Thoracic aorta (tissue), 2 donors: ENCODE results near the gene UNC5A. TPM values are rescaled to one million over a fixed set of nuclear protein-coding genes. Genes with fewer than 3 reads are reported as not detected.

ENCODE experiments used
- ATAC-seq: fragments of 150-250 bp; one replicate; pipeline ENCODE4 v1.8.0; 2017; ENCODE audit warnings: low read depth; ENCODE audit not compliant: insufficient number of reproducible peaks, low FRiP score
- DNase-seq: peaks from one replicate; pipeline ENCODE4 v3.0.0-alpha.2; 2020; ENCODE audit warnings: low spot score
- H3K27ac ChIP-seq, 2 donors: fragments of 200-600 bp; sonication (generic); 1 replicate in 1 of 2; 2 replicates in 1 of 2; pipeline ENCODE4 v1.5.1; 2016; ENCODE audit warnings: mild to moderate bottlenecking in 2 of 2, moderate library complexity in 2 of 2
- H3K27me3 ChIP-seq: fragments of 200-600 bp; sonication (generic); replicated peaks from 2 replicates; pipeline ENCODE4 v1.6.0; 2016; ENCODE audit warnings: mild to moderate bottlenecking; ENCODE audit not compliant: insufficient read depth
- H3K36me3 ChIP-seq: fragments of 200-600 bp; sonication (generic); one replicate; pipeline ENCODE4 v1.5.1; 2016
- H3K4me1 ChIP-seq, 2 donors: fragments of 200-600 bp; sonication (generic); 1 replicate in 1 of 2; 2 replicates in 1 of 2; pipeline versions ENCODE4 v1.5.1 to v1.6.0; 2016; ENCODE audit warnings: low read depth in 2 of 2, mild to moderate bottlenecking in 1 of 2; ENCODE audit not compliant: control insufficient read depth in 1 of 2
- H3K4me3 ChIP-seq: fragments of 200-600 bp; sonication (generic); 2 replicates; pipeline ENCODE4 v1.5.1; 2016; ENCODE audit warnings: mild to moderate bottlenecking
- H3K9me3 ChIP-seq: fragments of 200-600 bp; sonication (generic); 2 replicates; pipeline ENCODE4 v1.5.1; 2016
- total RNA-seq, 2 donors: library from RNA; depleted of rRNA; stranded (reverse); fragments of >200 nt; gene quantifications; one replicate each; pipeline versions ENCODE4 v1.1.0 to v1.2.3, GENCODE V29; 2016
- TF ChIP-seq, protein P1 (sequence below): fragments of 200-600 bp; sonication (generic); IDR thresholded peaks from one replicate; pipeline ENCODE4 v1.5.1; 2019; ENCODE audit warnings: antibody characterized with exemption

Gene UNC5A
- total RNA-seq, 2 donors from 2014 or later: not detected

DNA sequence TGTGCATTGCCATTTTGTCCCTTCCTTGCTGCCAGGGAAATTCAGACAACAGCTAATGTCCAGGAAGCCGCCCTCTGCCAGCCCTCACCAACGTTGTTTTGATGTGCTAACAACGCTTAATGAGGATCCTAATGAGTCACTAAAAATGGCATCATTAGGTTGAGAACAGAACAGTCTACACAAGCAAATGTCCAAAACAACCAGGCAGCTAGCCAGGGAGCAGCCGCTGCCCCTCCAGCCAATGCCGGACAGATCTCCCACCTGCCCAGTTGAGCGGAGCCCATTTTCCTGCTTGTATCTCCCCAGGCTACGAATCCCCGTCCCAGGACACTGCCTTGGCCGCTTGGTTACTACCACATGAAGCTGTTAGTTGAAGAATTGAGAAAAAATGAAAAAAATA is 40.4 kb upstream of the UNC5A start:
- Histone ChIP-seq H3K27ac (no peak overlapping the region), H3K9me3 (peaks cover 8% of the 10 kb centered on the region), H3K4me3 (no peak overlapping the region), H3K4me1 (no peaks in the 10 kb centered on the region), H3K27me3 (no peaks in the 10 kb centered on the region), H3K36me3 (no peaks in the 10 kb centered on the region)
- ATAC-seq: no peak
- TF ChIP-seq, protein P1, sequence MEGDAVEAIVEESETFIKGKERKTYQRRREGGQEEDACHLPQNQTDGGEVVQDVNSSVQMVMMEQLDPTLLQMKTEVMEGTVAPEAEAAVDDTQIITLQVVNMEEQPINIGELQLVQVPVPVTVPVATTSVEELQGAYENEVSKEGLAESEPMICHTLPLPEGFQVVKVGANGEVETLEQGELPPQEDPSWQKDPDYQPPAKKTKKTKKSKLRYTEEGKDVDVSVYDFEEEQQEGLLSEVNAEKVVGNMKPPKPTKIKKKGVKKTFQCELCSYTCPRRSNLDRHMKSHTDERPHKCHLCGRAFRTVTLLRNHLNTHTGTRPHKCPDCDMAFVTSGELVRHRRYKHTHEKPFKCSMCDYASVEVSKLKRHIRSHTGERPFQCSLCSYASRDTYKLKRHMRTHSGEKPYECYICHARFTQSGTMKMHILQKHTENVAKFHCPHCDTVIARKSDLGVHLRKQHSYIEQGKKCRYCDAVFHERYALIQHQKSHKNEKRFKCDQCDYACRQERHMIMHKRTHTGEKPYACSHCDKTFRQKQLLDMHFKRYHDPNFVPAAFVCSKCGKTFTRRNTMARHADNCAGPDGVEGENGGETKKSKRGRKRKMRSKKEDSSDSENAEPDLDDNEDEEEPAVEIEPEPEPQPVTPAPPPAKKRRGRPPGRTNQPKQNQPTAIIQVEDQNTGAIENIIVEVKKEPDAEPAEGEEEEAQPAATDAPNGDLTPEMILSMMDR: no peak
- no peak for DNase-seq

DNA sequence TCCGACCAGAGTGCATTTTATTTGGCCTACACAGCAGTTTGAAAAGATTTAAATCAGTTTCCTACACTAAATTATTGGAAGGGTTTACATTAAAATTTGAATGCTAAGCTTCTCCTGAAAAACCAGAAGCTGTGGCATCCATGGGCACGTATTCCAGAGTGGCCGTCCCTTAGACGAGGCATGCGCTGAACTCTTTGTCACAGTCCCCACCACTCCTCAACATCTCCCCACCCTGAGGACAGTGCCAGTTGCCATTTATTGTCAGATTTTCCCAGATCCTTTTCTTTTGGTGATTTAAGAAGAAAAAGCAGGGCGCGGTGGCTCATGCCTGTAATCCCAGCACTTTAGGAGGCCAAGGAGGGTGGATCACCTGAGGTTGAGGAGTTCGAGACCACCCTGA is 39.9 kb upstream of the UNC5A start:
- ATAC-seq (no peak), DNase-seq (no peak)
- H3K27me3 ChIP-seq: no peaks in the 10 kb centered on the region

DNA sequence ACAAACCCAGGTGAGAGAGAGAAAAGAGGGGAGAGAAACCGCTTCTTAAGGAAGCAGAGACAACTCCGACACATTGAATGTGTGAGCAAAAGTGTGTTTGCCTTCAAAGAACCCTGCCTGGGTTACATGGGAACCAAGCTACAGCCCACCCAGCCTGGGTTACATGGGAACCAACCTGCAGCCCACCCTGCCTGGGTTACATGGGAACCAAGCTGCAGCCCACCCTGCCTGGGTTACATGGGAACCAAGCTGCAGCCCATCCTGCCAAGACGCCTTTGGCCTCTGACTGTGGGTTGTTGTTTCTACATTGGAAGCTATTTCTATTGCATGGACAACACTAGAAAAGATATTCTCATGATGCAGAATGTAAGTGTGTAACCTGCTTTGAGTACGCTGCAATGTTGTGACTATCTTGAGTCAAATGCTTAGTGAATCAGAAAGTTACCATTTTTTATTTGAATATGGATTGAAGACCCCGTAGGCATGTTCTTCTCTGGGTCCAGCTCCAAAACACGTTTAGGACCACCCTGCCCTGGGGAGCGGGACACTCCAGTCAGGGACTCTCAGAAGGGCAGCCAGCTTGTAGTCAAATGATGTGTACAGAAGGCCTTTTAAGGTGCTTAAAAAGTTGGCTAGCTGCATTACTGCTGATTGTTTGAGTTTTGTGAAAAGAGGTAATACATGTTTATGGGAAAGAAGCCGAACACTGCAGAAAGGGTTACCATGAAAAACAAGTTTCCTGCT is 39.1 kb upstream of the UNC5A start:
- TF ChIP-seq, protein P1: no peak
- ATAC-seq: no peak
- DNase-seq: no peak
- Histone ChIP-seq H3K36me3 (no peaks in the 10 kb centered on the region), H3K27me3 (no peaks in the 10 kb centered on the region), H3K9me3 (peaks cover 2% of the 10 kb centered on the region), H3K4me1 (no peaks in the 10 kb centered on the region), H3K4me3 (no peak overlapping the region), H3K27ac (no peak overlapping the region)

More for the DNA sequence above, 39.9 kb upstream of the UNC5A start:
- no peaks in the 10 kb centered on the region for H3K4me1 ChIP-seq
- TF ChIP-seq, protein P1: no peak
- no peak overlapping the region for H3K4me3 ChIP-seq
- no peak overlapping the region for H3K27ac ChIP-seq
- peaks cover 8% of the 10 kb centered on the region for H3K9me3 ChIP-seq
- no peaks in the 10 kb centered on the region for H3K36me3 ChIP-seq

DNA sequence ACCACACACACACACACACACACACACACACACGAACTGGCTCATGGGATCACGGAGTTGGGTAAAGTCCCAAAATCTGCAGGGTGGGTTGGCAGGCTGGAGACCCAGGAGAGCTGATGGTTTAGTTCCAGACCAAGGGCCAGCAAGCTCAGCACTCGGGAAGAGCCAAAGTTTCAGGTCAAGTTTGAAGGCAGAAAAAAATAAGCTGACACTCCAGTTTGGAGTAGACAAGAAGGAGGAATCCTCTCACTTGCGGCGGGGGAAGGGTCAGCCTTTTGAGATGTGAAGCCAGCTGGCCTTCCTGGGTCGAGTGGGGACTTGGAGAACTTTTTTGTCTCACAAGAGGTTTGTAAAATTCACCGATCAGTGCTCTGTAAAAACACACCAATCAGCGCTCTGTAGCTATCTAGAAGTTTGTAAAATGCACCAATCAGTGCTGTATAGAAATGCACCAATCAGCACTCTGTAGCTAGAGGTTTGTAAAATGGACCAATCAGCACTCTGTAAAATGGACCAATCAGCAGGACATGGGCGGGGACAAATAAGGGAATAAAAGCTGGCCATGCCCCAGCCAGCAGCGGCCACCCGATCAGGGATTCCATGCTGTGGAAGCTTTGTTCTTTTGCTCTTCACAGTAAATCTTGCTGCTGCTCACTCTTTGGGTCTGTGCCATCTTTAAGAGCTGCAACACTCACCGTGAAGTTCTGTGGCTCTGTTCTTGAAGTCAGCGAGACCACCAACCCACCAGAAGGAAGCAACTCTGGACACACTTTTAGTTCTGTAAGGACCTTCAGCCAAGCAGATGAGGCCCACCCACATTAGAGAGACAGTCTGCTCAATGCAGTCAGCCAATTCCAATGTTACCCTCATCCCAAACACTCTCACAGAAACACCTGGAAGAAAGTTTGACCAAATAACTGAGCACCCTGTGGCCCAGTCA is 37.8 kb upstream of the UNC5A start:
- Histone ChIP-seq H3K36me3 (no peaks in the 10 kb centered on the region), H3K27me3 (no peaks in the 10 kb centered on the region), H3K9me3 (no peaks in the 10 kb centered on the region), H3K27ac (no peak overlapping the region), H3K4me1 (no peaks in the 10 kb centered on the region), H3K4me3 (no peak overlapping the region)
- ATAC-seq: no peak
- DNase-seq: no peak
- TF ChIP-seq, protein P1: no peak

DNA sequence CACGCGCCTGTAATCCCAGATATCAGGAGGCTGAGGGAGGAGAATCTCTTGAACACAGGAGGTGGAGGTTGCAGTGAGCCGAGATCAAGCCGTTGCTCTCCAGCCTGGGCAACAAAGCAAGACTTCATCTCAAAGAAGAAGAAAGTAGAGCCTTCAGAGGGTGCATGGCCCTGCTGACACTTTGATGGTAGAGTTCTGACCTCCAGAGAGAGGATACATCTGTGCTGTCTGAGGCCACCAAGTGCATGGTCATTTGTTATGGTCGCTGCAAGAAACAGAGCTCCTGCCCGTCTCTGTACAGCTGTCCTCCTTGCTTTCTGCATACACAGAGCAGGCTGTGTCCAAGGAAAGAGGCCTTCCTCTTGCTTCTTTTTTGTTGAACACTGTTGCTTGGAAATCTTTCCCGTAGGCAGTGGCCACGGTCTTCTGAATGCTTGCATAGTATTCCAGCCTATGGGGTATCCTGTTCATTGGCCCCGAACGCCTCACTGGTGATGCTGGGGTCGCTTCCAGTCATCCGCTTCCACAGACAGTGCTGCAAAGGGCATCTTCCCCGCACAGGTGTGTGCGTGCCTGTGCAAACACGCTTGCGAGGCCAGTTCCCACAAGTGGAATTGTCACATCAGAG is 36.8 kb upstream of the UNC5A start:
- no peak for ATAC-seq
- Histone ChIP-seq H3K9me3 (no peaks in the 10 kb centered on the region), H3K36me3 (no peaks in the 10 kb centered on the region), H3K27ac (no peak overlapping the region), H3K4me3 (no peak overlapping the region), H3K4me1 (no peaks in the 10 kb centered on the region), H3K27me3 (no peaks in the 10 kb centered on the region)
- TF ChIP-seq, protein P1: no peak
- DNase-seq: no peak
